ENCODE measurements around the gene IL2RG.

The IL2RG gene

GRCh38 chrX:71067712-71068043, 43.7 kb downstream of the IL2RG start:
- peak; percentile 5 for DNase-seq

DNA sequence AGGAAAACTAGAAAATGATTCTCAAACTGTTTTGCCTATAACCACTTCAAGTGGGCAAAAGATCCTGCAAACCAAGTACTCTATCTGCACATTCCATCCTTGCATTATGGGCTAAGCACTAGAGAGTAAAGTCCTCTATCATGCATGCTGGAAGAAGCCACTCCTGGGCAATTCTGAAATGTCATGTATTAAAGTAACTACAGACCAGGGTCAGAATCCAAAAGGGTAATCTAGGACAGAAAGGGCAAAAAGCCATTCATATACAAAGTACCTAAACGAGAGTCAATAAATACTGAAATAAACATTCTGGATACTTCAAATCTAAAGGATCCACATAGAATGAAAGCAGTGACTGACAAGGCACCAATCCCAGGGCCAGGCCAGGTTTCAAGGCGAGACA, 44.3 kb downstream of the IL2RG start:
- no peak for DNase-seq

DNA sequence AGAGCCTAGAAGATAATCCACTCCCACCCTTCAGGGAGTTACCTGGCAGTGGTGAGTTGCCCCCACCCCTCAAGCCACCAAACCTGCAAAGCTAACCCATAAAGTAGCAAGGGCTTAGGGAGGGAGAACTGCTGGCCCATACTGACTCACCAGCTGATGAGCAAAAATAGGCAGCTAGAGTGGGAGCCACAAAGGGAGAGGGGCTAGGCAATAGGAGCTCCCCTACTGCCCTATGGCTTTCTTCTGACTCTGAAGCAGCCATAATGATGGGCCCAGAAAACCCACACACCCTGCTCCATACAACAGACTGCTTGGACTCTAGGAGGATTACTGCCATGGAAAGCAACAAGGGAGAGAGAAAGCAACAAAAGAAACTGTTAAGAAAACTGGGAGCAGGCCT, 51.2 kb downstream of the IL2RG start:
- DNase-seq, result no peak

- no peak for DNase-seq
These were observed 53.4 kb downstream of the IL2RG start for GRCh38 chrX:71057848-71058530.

Measured in activated CD4-positive, alpha-beta T cell treated with anti-CD3 and anti-CD28 coated beads for 48 hours (primary cell).